Measurements from ENCODE around the gene RGS4.

RGS4 gene

DNA sequence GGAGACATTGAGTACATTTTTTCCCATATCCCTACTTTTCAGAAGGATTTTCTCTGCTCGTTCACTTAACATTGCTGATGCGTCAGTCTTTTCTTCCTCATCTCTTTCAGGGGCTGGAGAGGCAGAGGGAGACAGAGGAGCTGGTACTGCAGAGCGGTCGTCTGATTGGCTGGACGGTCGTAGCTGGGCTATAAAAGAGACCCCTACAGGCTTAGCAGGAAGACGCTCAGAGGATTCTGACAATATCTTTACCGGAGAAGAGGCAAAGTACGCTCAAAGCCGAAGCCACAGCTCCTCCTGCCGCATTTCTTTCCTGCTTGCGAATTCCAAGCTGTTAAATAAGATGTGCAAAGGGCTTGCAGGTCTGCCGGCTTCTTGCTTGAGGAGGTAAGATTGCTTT lies at the start of gene RGS4:
RGS4 (plus strand) TSS at position 220 of the 400 bp plus-strand sequence; CDS start at position 344, 124 bp downstream.
- DNase-seq: peak; percentile 50

DNA sequence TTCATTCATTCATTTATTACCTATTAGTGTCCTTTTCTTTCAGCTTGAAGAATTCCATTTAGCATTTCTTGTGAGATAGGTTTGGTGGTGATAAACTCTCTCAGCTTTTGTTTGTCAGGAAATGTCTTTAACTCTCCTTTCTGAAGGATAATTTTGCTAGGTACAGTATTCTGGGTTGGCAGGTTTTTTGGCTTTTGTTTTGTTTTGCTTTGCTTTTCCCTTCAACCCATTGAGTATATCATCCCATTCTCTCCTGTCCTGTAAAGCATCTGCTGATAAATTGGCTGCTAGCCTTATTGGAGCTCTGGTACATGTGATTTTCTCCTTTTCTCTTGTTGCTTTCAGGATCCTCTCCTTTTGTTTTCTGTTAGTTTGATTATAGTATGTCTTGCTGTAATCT lies 47.0 kb upstream of the RGS4 start:
- DNase-seq: no peak

DNA sequence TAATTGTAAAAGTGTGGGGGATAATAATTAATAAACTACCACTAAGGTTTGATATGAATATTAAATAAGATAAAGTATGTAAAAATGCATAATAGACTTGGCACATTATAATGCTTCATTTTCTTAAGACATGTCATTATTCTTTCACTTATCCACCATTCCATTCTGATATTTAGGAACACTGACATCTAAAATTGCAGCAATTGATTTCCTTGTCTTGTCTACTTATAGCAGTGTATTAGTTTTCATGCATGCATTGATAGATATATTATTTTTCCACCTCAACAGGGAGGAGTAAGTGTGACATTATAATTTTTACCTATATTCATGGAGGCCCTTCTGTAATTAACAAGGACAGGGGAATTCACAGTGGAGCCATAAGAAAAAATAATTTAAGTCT lies 41.6 kb upstream of the RGS4 start:
- DNase-seq: no peak

DNA sequence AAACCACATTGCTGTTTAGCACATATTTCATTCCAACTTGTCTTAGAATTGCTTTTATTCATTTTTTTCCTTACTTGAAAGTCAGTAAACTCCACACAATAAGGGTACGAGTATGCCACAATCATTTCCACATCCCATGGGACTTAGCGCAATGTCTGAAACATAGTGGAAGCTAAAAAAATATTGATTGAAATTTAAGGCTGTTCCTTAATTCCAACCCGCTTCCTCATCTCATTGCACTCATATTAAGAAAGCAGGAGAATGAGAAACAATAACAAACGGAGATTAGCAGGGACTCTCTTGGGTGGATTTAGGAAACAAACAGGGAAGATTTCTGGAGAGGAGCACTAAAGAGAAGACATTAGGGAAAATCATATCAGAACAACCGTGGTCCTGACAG lies 39.3 kb upstream of the RGS4 start:
- no peak for DNase-seq

DNA sequence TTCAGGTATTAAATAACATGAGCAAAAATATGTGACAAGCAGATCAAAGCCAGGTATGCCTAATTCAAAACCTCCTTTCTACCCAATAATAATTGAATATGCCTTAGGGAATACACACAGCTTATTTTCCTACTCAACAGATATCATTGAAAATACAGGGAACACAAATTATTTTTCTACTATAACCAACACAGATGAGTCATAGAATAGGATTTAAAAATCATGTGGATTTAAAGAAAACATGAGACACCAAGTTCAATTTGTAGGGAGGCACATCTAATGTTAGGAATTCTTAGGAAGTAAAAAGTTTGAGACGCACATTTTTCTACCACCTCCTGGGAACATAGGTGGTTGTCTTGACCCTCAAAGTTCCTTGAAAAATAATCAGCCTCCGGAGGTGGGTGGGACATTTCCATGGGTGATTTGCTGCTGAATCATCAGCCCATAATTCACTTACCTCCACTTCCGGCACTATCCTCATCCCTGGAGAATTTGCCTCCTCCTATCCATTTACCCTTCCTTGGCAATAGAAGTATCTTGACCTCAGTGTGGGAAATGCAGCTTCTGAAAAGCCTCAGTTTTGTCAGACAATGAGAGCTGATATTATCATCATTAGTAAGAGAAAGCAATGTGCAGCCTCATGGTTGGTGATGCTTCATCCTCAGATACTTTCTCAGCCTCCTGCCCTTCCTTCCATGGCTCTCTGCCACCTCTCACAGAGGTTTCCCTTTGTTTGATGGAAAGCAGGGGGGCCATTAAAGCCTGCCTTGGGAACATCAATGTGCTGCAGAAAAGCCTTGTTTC lies 33.5 kb upstream of the RGS4 start:
- DNase-seq: no peak

DNA sequence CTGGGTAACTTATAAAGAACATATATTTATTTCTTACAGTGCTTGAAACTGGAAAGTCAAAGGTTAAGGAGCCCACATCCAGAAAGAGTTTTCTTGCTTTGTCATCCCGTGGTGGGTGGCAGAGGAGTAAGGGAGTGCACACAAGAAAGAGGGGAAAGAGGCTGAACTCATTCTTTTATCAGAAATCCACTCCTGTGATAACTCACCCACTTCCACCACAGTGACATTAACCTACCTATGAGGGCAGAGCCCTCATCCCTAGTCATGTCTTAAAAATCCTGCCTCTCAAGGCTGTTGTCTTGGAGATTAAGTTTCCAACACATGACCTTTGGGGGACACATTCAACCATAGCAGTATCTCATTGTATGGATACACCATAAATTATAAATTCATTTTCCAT lies 32.5 kb upstream of the RGS4 start:
- DNase-seq: no peak

DNA sequence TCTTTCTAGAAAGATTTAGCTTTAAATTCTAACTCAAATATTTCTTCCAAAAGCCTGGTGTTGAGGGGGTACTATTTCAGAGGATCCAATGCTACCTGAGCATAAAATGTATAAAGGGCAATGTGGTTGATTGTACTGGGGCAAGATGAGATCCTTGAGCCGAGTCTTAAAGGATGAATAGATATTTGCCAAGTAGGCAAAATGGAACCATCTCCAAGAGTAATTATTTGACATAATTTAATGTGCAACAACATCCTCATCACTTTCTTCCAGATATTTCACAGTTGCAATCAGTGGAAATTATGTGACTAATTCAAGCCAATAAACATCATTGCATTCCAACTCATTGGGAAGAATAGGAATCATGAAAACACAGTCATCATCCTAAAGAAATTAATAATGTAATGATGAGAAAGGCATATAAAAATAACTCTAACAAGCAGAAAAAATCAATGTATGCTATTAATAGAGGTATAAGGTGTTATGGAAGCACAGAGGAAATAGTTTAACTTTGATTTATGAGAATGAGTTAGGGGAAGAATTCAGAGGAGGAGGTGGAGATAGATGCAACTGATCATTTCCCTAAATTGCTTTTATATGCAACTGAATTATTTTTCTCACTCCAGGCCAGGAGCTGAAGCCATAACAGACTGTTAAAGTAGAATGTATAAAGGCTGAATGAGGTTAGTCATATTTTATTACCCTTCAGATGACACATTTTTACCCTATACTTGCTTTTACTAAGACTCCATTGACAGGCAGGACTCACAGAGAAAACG lies 30.0 kb upstream of the RGS4 start:
- no peak for DNase-seq

DNA sequence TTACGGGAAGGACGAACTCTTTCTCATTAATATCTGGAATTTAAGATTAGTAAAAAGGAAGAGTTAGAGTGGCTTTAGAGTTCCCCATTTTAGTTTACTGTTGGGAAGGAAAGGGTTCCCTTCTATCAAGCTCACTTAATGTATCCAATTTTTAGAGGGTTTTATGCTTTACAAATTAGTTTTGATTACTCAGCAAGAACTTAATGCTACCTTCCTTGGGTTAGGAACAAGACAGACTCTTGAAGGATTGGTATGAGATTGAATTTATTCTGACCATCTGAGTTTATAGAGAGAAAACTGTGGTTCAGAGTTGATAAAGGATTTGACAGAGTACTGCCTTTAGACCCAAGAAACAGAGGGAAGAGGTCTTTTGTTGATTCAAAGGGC lies 29.5 kb upstream of the RGS4 start:
- DNase-seq: no peak

DNA sequence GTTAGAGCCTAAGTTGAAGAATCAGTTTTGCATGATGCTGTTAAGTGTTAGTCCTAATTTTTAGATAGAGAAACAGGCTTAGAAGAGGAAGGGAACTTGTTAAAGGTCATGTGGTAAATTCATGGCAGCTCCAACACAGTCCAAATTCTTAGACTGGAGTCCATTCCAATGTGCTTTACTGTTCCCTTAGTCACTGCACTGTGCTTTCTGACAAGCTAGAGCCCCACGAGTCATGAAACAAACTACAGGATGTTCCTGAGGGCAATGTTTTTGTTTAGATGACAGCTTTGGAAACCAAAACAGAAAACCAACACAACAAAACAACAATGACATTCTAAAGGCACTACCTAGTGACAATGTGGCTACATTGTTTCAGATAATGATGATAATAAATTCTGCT lies 23.1 kb upstream of the RGS4 start:
- DNase-seq: no peak

DNA sequence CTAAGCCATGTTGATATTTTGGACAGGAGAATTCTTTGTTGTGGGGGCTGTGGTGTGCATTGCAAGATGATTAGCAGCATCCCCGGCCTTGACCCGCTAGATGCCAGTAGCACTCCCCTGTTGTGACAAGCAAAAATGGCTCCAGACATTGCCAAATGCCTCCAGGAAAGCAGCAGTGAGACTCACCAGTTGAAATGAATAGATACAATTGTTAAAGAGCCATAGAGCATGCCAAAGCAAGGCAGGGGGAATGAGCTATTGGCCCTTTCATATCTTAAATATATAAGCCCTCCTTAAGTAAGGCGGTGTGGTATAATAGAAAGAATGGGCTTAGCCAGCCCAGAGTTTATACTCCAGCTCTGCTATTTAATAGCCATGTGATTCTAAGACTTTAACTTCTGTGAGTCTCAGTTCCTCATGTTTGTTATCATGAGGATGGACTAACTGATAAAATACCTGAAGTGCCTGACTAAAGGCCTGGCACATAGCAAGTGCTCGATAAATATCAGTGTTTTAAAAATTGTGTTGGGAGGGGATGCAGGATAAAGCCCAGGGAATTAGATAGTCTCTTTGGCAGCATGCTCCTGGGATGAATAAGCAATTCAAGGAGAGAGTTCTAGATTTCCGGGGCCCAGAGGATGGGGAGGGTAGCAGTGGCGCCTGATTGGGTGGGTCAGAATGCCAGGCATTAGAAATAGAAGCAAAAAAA lies 21.1 kb upstream of the RGS4 start:
- DNase-seq: no peak

DNA sequence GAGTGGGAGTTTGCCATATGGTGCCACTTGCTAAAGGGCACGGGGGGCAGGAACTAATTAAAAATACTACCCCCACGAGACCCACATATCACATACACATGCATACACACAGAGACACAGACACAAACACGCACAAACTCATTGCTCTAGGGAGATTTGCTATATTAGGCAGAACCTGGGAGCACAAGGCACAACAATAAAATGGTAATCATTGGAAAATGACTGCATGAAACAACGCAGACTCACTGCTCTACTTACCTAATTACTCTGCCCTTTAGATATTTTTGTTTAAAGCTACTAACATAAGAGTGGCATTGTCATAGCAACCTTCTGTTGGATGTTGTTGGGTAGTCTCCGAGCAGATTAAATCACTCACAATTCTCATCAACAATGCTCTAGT lies 20.3 kb upstream of the RGS4 start:
- DNase-seq: no peak

DNA sequence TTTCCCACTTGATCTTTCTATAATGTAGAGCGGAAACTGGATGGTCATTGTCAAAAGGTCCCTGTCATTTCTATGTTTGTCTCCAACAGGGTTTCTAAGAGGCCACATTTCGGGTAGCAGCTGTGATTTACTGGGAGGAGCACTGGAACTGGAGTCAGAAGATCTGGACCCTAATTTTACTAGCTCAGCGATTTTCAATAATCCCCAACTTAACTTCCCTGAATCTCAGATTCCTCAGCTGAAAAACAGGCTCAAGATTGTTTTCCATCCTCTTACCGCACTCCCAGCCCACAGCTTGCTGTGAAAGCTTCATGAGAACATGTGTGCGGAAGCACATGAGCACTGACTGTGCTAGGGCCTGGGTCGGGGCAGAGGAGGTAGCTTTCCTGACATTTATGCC lies 19.9 kb upstream of the RGS4 start:
- no peak for DNase-seq

DNA sequence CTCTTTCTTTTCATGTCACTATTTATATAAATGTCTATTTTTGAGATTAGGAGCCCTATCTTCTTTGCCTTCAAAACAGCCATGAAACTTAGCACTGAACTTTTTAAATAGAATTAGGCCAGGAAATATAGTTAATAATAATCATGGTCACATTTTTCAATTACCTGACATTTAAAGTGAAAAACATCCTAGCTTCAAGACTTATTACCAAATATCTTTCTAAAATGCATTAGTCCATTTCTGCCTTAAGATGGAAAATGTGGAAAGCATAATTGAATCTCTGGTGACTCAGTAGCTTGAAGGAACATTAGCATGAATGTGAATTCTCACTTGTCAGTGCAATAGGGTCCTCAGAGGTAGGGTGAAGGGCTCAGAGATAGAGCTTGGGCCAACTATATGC lies 18.7 kb upstream of the RGS4 start:
- no peak for DNase-seq

DNA sequence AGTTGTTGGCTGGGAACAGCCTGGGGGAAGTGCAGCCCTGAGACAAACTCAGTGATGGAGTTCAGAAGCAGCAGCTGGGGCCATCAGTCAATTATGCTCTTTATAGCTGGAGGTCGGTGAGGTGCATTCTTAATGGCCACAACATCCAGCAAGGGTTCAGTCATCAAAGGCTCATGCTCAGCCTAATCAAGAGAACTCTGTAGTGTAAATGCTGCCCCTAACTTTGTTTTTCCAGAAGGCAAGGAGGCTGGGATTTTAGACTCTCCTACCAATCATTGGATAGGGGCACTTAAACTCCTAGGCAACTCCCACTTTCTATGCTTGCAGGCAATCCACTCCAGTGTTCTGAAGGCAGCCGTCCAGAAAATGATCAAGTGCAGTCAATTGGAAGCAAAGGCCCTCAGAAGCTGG lies 15.0 kb upstream of the RGS4 start:
- DNase-seq: no peak

DNA sequence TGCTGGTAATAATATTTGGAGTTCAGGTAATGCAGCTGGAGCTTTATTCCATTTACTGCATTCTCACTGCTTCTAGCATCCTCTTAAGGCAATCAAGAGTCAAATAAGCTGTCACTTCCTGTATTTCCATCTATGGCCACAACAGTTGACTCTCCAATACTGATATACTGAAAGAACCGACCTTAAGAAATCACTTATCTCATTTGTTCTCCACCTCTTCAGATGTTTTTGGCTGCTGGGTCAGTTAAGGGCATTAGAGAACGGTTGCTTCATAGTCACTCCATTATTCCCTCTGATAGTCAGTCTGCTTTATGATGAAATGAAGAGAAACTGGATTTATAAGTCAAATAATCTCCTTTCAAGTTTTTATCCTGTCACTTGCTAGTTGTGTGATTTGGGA lies 14.2 kb upstream of the RGS4 start:
- DNase-seq: no peak

DNA sequence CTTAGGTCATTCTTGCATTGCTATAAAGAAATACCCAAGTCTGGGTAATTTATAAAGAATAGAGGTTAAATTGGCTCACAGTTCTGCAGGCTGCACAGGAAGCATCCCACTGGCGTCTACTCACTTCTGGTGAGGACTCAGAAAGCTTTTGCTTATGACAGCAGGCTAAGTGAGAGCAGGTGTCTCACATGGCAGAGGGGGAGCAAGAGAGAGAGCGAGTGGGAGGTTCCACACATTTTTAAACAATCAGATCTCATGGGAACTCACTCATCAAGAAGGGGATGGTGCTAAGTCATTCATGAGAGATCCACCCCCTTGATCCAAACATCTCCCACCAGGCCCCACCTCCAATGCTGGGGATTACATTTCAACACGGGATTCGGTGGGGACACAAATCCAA lies 13.6 kb upstream of the RGS4 start:
- DNase-seq: no peak

DNA sequence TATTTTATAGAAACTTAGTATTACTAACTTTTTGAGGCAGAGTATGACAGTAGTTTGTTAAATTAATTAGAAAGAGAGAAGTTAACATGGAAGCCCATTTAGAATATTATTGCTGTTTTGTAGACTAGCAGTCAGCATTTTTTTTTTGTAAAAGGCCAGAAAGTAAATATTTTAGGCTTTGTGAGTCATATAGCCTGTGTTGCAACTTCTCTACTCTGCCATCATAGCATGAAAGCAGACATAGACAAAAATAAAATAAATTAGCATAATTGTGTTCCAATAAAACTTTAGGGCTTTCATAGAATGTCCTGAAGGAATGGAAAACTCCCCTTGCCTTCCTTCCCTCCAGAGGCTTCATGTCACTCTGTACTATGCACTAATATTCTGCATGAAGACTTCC lies 12.3 kb upstream of the RGS4 start:
- no peak for DNase-seq

DNA sequence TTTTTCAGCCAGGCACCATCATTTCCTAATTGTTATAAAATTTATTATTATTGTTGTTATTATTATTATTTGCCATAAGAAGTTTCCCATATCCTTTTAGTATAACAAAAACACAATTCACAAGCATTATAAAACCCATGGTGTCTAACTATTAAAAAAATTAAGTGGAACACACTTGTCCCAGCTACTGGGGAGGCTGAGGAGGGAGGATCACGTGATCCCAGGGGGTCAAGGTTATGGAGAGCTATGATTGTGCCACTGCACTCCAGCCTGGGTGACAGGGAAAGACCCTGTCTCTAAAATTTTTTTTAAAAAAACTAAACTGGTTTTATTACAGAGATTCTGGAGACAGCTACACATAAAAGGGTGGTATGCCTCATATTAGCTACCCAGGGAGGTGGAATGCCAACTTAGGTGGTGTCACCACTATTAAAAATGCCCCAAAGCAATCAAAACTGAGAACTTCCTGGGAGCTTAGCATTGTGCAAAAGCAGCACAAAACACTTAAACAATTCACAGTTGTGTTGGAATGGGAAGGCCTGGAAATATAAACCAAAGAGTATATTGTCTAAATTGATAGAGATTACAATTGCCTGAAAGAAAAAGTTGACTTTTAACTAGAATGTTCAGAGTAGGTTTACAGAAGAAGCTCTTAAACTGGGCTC lies 8.7 kb upstream of the RGS4 start:
- no peak for DNase-seq

DNA sequence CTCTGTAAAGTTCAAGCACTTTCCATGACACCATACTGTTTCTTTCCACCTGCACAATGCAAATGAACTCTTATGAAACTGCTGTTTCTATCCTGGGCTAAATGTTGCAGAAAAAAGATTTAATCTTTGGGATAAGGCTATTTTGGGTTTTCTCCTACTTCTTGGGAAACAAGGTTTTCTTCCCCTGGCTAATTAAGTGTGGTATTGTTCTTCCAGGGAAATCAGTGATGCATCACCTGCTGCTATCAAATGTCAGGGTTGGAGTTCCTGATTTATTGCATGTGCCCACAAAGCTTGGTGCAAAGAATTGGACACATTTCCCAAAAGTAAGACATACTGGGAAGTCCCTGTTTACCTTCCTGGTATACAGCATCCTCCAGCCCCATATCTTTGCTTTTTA lies 6.0 kb upstream of the RGS4 start:
- no peak for DNase-seq

DNA sequence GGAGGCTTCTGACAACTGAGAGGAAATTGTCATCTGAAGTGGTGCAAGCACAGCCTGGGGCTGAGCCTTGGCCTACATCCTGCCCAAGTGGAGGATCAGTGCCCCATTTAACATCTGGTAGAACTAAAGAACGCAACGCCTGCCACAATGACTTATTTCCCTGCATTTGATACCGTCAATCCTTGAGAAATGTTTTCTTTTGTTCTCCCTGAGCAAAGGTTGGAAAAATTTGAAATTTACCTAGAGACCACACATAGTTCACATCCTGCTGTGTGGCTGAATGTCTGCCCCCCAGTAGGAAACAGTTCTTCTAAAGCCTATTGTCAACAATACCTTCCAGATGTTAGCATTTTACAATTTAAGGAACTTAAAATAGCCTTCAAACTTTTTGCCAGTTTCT lies 5.6 kb upstream of the RGS4 start:
- DNase-seq: no peak

DNA sequence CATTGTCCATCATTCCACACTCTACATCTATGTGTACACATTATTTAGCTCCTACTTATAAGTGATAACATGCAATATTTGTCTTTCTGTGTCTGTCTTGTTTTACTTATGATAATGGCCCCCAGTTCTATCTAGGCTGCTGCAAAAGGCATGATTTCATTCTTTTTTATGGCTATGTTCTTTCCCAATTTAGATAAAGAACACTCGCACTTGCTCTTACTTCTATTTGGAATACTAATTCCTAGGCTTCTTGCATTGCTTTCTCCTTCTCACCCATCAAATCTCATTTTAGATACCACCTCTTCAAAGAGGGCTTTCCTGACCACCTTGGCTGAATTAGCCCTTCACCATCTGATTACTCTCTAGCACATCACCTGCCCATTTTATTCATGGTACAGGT lies 3.0 kb upstream of the RGS4 start:
- no peak for DNase-seq

DNA sequence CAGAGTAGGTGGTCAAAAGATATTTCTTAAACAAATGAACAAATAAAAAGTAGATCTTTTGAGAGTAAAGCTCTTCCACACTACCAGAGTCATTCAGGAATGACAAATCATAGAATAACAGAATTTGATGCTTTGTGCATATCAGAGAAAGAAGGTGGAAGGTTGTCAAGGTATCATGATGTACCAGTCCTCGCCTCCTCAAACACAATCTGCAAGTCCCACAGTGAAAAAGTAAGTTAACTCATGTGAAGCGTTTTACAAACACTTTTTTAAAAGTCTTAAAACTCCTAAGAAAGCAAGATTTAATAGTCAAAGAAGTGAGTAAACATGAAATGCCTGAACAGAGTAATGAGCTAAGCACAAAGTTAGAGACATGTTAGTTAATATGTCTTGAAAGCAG lies 2.5 kb upstream of the RGS4 start:
- no peak for DNase-seq

DNA sequence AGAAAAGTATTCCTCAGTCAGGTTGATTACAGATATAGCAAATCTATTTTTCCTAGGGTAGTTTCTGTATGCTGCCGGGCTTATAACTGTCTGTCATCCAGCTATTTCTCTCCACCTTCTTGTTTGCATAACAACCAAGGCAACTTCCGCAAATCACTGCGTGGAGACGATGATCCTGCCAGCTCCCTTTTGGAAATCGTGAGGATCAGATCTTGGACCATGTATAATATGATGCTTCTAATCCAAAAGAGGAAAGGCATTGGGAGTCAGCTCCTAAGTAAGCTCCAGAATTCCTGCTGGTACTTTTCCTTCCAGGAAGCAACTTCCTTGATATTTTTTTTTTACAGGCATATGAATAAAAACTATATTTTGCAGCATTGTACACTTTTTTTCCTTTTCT lies 445 bp upstream of the RGS4 start:
- no peak for DNase-seq

Data from GOT3 (cell line).